Adipose tissue (tissue), 3 donors: ENCODE data around the gene KRTAP5-5. TPM values are rescaled to one million over a fixed set of nuclear protein-coding genes. Genes with fewer than 3 reads are reported as not detected.
"Not testable (repeated sequence)": the region's sequence is repeated elsewhere in the genome, so short reads cannot be mapped to it uniquely, and the experiment has no call there.

Source experiments
- H3K27ac ChIP-seq: one replicate; pipeline ENCODE4 v1.5.1; 2013; ENCODE audit warnings: low read depth, low read length
- WGBS, 3 donors: extraction: QIAGEN DNeasy Blood & Tissue Kit; methylation state at CpG; one replicate each; pipeline ENCODE4 v1.1.7; 2013; 5-methylcytosine and 5-hydroxymethylcytosine counted together
- polyA plus RNA-seq, 3 donors: library from polyadenylated mRNA; stranded (reverse); fragments of 200-250 nt; gene quantifications; one replicate each; pipeline ENCODE4 v1.2.3, GENCODE V29; 2013
- donor health status: healthy with polysubstance abuse.
- donor health status: Bipolar disorder and iron deficiency.
- donor health status: healthy.

The KRTAP5-5 gene
- polyA plus RNA-seq, 3 donors, result not detected

DNA sequence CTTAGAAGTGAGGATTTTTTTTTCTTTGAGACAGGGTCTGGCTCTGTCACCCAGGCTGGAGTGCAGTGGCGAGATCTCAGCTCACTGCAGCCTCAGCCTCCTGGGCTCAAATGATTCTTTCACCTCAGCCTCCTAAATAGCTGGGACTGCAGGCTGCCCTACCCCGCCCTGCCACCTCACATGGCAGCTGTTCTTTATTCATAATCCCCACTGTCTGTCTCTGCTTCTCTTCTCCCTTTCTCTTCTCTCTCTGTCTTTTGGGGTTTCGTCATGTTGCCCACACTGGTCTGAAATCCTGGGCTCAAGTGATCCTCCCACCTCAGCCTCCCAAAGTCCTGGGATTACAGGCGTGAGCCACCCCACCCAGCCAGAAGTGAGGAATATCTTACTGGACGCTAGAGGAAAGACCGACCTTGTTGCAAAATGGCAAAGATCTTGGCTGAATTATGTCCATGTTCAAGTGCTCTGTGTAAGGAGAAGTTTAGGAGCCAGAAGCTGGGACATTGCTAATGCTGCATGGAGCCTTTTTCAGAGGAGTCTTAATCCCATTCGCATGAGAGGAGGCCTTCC, 21.9 kb downstream of the KRTAP5-5 start:
- no peak overlapping the region for H3K27ac ChIP-seq
- WGBS, 3 donors, result 83 to 89% (median 88%) methylated on average over 7 of the region's 7 CpGs

DNA sequence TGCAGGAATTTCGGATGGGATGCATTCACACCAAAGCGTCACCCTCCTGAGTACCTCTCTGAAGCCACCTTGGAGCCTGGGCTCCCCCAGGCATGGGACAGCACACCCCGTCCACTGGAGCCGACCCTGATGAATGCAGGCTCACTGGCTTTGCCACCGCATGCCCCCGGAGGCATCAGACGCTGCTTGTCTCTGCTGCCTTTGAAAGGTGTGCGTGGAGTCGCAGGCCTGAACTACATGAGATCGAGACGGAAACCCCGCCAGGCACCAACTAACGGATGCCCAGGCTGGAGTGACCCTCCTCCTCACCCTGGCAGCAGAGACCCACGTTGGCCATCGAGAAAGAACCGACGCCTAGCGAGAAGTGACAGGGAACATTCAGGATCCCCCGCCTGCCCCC, 22.5 kb downstream of the KRTAP5-5 start:
- H3K27ac ChIP-seq, result no peak overlapping the region
- 72 to 84% (median 79%) methylated on average over 19 of the region's 19 CpGs for WGBS, 3 donors

DNA sequence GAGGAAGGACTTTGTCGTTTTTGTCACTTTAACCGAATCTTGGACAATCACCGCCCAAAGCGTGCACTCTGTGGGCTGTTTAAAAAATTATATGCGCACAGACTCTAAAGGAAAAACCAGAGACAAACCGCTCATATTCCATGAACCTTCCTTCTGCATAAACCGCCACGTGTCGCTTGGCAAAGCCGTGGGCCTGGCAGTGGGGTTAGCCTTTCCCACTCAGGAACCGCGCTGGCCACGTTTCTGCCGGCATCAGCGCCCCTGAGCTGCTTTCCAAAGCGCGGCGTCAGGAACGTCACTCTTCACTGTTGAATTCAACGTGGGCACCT, 22.8 kb downstream of the KRTAP5-5 start:
- no peak overlapping the region for H3K27ac ChIP-seq
- WGBS, 3 donors, result 47 to 53% (median 48%) methylated on average over 20 of the region's 20 CpGs

DNA sequence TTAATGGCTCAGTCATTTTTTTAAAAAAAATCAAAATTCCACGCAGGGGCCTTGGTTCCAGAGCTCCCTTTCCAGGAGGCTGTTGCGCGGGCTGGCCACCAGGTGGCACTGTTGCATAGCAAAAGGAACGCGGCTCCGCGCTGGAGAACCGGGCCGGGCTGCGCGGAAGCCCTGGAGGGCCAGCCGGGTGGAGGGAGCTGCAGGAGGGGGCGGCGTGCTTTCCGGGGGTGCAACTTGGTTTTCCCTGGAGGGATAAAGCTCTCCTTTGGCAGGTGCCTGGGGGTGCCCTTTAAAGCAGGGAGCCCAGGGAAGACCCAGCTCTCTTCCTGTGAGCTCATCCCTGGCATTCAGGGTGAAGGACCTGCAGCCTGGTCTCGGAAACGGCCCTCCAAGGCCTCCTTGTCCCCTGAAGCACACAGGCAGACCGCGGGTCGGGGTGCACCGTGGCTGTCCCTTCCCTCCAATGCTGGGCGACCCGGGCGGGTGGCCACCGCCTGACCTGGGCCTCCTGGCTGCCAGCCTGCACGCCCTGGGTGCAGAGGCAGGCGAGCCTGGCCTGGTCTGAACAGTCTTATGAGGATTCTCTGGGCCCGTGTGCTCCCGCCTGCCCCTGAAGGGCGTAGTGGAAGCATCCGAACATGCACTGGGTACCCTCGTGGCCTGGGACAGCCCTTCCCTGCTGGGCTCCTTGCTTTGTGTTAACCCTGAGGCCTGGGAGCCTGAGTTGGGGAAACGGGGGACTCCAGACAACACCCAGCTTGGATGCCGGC, 23.4 kb downstream of the KRTAP5-5 start:
- WGBS, 3 donors, result 35 to 36% (median 36%) methylated on average over 34 of the region's 34 CpGs
- no peak overlapping the region for H3K27ac ChIP-seq

DNA sequence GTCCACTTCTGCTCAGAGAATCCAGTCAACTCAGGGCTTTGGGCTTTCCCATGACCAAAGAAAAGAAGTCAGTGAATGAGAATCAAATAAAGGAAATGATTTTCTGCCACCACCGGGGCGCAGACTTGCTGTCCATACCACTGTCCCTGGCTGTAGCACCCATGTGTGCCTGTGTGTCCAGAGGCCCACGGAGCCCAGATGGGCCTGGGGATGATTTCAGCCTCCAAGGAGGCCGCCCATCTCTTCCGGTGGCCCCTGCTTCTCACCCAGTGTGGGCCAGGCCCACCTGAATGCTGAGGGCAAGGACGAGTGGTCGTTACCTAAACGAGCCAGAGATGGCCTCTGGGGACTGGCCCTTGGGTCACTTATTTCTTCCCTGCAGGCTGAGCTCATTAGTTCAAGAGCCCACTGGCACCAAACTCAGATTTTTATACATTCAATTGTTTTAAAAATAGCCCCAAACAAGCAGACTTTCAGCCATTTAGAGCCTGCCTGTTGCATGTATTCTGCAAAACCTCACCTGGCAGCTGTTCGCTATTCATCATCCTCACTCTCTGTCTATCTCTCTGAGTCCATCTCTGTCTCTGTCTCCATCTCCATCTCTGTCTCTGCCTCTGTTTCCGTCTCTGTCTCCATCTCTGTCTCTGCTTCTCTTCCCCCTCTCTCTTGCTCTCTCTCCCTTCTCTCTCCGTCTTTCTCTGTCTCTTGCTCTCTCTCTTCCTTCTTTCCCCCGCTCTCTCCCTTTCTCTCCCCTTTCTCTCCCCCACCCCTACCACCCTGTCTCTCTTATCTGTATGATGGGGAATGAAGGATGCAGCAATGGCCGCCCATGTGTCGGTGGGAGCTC, 24.2 kb downstream of the KRTAP5-5 start:
- 84 to 88% (median 87%) methylated on average over 14 of the region's 14 CpGs for WGBS, 3 donors
- H3K27ac ChIP-seq, result no peak overlapping the region

DNA sequence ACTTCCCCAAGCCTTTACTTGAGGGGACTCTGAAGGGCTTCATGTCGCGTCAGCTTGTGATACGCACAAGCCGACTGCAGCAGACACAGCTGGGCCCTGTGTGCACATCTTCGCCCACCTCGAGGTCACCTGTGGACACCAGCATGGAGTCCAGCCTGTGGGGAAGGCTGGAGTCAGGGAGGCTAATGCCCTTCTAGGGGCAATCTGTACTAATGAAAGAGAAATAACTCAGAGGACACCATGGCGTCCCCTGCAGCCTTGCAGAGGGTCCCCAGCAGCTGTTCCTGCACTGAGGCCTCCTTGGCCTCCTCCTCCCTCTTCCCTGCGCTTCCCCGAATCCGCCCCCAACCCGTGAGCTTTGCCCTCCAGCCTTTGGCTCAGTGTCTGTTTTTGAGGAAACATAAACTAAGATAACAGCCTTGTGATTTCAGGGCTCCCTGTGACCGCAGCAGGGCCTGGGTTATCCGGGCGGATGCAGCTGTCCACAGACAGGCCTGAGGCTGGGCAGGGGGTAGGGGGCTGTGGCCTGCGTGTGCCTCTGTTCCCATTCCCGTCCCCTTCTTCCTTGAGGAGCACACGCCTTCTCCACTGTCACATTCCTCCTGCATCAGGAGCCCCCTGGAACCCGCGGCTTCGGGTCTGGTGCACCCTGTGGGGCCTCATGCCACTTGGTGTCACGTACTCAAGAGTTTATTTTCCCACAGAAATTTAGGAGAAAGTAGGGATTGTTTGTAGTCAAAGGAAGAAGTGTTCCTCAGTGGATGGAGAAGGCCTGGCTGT, 25.0 kb downstream of the KRTAP5-5 start:
- WGBS, 3 donors, result 60 to 67% (median 63%) methylated on average over 21 of the region's 21 CpGs

DNA sequence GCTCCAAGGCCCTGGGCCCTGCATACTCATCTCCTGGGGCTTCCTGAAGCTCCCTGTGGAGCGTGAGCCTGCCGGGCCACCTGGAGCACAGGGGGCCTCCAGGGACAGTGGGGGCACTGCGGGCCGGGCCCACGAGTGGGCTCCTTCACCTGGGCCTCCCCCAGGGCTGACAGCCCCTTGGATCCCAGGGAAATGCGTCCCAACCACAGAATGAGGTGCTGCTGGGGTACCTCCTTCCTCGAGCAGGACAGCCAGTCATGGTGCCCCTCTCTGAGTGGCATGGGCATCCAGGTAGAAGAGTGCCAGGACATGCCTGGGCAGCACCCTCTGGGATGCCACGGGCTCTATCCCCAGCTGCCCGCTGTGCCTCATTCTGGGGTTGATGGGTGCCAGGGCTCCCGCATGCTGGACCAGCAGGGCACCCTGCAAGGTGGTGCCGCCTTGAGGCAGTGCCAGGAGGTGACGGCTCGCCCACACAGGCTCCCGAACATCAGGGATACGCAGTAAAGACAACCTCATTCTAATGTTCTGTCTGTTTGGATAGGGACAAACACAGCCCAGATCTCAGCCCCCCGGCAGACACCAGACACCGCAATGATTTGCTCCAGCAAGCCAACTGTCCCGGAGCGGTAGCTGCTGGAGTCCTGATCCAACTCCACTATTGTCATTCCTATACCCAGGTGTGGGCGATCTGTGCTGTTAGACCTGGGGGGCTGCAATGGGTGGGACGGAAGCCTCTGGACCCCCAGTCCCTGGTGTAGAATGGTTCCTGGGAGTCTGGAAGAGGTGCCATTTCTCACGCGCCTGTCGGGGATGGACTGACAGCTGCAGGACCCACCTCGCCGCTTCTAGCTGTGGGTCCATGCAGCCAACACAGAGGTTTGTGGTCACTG, 25.8 kb downstream of the KRTAP5-5 start:
- 82 to 85% (median 82%) methylated on average over 26 of the region's 26 CpGs for WGBS, 3 donors
- H3K27ac ChIP-seq, result no peak overlapping the region

More for the DNA sequence above, 25.0 kb downstream of the KRTAP5-5 start:
- H3K27ac ChIP-seq, result no peak overlapping the region

DNA sequence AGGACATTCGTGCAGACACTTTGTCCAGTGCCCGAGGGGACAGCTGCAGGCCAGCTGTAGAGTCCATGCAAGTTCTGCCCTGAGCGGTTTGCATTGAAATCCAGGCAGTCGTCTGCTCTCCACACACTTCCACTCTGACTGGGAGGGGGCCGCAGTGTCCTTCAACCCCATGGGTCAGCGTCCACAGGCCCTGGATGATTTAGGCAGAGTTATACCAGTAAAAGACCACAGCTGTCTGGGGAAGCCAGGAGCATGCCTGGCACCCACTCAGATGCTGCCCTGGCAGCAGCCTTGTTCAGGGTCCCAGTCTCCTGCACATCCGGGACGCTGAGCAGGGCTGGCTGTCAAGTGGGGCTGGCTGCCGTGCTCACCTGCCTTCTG, 26.5 kb downstream of the KRTAP5-5 start:
- WGBS, 3 donors, result 82 to 93% (median 86%) methylated on average over 9 of the region's 9 CpGs
- H3K27ac ChIP-seq, result no peak overlapping the region

DNA sequence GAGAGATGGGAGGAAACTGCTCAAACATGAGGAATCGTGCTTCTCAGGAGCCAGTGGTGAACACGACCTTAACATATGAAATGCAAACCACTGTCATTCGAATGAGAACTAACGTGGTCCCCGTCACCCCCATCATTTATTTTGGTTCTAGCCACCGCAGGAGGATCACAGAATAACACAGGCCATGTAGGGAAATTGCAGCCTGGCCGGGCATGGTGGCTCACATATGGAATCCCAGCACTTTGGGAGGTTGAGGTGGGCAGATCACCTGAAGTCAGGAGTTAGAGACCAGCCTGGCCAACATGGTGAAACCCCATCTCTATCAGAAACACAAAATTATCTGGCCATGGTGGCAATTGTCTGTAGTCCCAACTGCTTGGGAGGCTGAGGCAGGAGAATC, 27.1 kb downstream of the KRTAP5-5 start:
- H3K27ac ChIP-seq, result no peak overlapping the region
- 72 to 81% (median 76%) methylated on average over 7 of the region's 7 CpGs for whole genome bisulfite sequencing, 3 donors

DNA sequence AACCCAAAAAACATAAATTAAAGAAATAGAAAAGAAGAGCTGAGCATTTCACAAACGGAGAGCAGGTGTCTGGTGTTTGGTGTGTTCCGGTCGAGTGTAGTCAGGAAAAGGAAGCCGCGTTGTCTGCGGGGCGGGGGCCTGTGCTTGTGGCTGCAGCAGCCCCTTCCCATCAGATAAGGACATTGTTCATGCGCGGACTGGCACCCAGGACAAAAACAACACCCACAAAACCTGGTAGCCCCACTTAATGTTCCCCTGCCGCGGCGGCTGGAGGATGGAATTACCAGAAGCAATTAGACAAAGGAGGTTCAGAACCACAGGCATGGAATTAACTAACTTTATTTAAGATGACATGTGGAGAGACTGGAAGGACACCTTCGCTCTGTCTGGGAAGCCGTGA, 29.9 kb downstream of the KRTAP5-5 start:
- no peak overlapping the region for H3K27ac ChIP-seq
- 43 to 83% (median 52%) methylated on average over 14 of the region's 14 CpGs for WGBS, 3 donors

DNA sequence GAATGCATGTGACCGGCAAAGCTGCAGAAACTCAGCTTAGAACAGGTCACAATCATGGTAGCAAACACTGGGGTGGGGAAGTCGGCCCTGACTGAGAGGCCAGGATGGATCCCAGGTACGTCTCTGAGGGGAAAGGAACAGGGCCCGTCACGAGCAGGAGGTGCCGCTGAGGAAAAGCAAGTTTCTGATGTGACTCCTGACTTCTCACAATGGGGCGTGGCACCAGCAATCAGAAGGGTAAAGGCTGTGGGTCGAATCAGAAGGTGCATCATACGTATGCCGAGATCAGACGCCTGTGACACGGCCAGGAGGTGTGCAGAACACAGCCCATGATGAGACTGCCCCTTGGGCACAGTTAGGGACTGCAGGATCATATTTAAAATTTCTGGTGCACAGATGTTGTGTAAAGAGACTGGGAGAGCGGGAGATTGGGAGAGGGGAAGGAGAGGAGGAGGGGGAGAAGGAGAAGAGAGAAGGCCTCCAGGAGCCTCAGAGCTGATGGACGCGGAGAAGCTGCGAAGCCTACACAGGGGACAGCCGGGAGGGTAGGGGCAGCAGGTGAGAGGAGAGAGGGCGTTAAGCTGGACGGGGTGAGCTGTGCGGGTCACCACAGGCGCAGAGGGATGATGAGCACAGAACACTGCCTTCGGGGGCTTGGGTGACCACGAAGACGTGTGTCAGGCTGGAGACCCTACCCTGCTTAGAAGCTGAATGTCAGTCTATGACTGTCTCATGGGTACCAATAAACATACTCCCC, 30.7 kb downstream of the KRTAP5-5 start:
- no peak overlapping the region for H3K27ac ChIP-seq
- 78 to 84% (median 82%) methylated on average over 23 to 24 of the region's 24 CpGs for WGBS, 3 donors

DNA sequence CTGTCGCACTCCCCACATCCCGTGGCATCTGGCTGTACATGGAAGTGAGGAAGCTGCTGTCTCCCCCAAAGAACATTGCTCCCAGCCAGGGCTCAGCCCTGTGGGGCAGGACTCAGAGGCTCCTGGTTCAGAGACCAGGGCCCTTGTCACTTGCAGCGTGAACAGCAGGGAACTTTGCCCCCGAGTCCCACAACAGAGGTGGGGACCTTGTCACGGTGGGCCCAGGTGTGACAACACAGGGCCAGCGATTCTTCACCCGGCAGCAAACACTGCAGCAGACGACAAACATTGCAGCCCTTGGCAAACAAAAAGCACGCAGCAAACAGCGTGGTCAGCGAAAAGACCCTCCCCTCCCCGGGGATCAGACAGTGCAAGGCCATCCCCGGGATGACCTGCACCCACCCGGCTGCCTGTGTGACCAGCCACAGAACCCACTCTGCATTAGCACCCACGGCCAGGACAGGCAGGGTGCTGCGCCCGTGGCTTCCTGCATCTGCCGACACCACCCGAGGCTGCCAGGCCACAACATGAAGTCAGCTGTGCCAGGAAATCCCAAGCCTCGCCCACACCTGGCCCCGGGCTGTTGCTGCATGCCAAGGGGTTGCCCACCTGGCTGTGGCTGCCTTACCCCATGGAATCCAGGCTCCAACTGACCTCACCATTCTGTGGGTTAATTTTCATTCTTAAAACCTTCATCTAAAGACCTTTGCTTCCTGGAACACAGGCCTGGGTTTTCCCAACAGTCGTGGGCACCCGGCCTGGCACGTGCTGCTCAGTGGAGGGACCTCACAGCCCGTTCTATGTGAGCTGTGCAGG, 32.1 kb downstream of the KRTAP5-5 start:
- 60 to 66% (median 61%) methylated on average over 18 to 20 of the region's 25 CpGs for WGBS, 3 donors
- H3K27ac ChIP-seq, result not testable (repeated sequence)

DNA sequence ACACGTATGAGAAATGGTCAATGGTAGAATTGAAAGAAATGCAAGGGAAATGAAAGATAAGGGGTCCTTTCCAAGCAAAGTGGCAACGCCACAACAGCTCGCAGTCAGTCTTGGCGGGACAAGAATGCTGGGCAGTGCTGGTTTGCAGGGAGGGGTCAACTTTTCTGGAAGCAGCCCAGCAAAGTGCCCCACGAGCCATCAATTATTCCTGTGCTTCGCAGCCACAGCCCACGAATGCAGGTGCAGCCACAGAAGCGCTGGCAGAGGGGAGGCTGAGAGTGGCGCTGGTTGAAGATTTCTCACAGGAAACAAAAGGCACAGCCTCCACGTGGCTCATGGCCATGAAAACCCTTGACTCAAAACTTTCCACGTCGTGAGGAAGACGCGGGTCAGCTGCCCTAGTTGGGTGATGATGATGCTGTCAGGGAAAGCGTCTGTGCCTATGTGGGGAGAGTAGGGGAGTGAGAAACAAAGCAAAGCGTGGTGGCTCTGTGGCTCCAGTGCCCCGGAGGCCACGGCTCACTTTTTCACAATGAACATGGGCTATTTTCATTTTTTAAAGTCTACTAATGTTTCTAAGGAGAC, 33.2 kb downstream of the KRTAP5-5 start:
- not testable (repeated sequence) for H3K27ac ChIP-seq
- 54 to 70% (median 60%) methylated on average over 13 to 18 of the region's 18 CpGs for WGBS, 3 donors

DNA sequence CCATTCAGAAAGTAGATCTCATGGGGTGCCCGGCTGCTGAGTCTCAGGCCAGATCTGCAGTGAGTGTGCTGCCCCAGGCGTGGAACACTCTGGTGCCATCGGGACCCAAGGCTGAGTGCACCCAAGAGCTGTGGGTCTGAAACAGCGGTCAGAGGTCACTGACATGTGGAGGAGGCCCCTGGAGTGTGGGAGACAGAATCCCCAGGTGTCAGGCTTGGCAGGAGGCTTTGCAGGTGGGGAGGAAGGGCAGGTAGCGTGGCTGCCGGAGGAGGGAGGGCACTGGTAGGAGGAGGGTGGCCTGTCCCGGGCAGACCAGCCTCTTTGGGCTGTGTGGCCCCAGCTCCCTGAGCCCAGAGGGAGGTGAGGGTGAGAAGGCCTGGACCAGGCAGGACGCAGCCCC, 35.7 kb downstream of the KRTAP5-5 start:
- no peak overlapping the region for H3K27ac ChIP-seq
- 71 to 95% (median 80%) methylated on average over 4 to 6 of the region's 8 CpGs for WGBS, 3 donors

DNA sequence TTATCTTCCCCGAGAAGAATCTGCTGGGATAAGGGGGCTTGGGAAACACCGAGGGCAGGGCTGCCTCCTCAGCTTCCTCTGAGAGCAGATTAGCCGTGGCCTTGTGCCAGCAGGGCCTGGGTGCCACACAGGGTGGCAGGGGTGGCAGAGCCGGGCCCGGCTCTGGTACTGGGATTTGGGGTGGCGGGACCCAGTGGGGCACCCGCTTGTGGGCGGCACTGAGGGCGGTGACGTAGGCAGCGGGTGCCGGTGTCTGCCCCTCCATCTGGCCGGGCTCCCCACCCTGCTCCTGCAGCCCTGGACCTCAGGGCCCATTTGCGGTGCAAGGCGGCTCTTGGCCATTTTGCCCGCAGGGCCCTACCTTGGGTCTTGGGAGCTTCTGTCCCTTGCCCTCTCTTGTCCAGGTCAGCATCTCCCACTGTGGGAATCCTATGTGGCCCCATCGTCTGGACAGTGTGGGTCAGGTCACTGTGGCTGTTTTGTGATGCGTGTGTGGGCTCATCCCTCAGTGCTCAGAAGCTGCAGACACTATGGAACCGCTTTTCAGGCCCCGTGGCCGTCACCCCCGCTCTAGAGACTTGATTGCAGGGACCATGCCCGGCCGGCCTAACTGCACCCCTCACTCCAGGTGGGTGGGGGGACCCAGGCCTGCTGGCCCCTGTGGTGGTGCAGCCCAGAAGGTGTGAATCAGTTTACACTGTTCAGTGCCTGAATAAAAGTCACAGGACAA, 37.7 kb downstream of the KRTAP5-5 start:
- no peak overlapping the region for H3K27ac ChIP-seq
- 81 to 90% (median 88%) methylated on average over 17 to 24 of the region's 24 CpGs for WGBS, 3 donors
